ENCODE data around the gene ZNF319.

- TF ChIP-seq ZNF512 (CRISPR knock-in tag; IDR thresholded peaks at IDR 0.05) (no peak), ZNF350 (CRISPR knock-in tag; IDR thresholded peaks at IDR 0.05; ENCODE audit: borderline replicate concordance, low read depth) (no peak), ZNF839 (CRISPR knock-in tag; IDR thresholded peaks at IDR 0.05; ENCODE audit: borderline replicate concordance) (no peak), BRCA1 (CRISPR knock-in tag; IDR thresholded peaks at IDR 0.05) (no peak), SMAD3 (CRISPR knock-in tag; IDR thresholded peaks at IDR 0.05) (no peak), SIN3A (IDR thresholded peaks at IDR 0.05; ENCODE audit: borderline replicate concordance, low read depth, low read length) (no peak)
Observed at GRCh38 chr16:58039829-58040495, 39.5 kb upstream of the ZNF319 start.
